K562 (cell line): Measurements from ENCODE around the gene AIFM1.

Experiments
- HLTF ChIP-seq: fragments of 450-650 bp; IDR thresholded peaks from 2 replicates; pipeline ENCODE4 v1.6.1; 2016
- KDM5B ChIP-seq: fragments of 200-600 bp; sonication (generic); IDR thresholded peaks from 2 replicates; pipeline ENCODE4 v1.6.1; 2012; ENCODE audit warnings: low read depth, mild to moderate bottlenecking, moderate library complexity, low read length, control low read depth, inconsistent platforms; ENCODE audit not compliant: insufficient replicate concordance
- MTA1 ChIP-seq: fragments of 450-650 bp; IDR thresholded peaks from 2 replicates; pipeline ENCODE4 v1.6.1; 2017; ENCODE audit warnings: borderline replicate concordance
- NFE2L1 ChIP-seq: fragments of 450-650 bp; IDR thresholded peaks from 2 replicates; pipeline ENCODE4 v1.6.1; 2016; ENCODE audit warnings: missing genetic modification characterization, low read depth, mild to moderate bottlenecking, missing compliant biosample characterization, moderate library complexity, borderline replicate concordance
- ZSCAN29 ChIP-seq: fragments of 450-650 bp; IDR thresholded peaks from 2 replicates; pipeline ENCODE4 v1.6.1; 2017
- ZZZ3 ChIP-seq: fragments of 450-650 bp; IDR thresholded peaks from 2 replicates; pipeline ENCODE4 v1.6.1; 2016; ENCODE audit warnings: antibody characterized with exemption, mild to moderate bottlenecking, moderate library complexity
- TF ChIP-seq, protein P1 (sequence below), 3 experiments: IDR thresholded peaks in 2 of 3; conservative IDR thresholded peaks in 1 of 3; 2 replicates each; pipeline ENCODE4 v1.5.1; 2011 to 2012; ENCODE audit warnings: low read length in 3 of 3, mild to moderate bottlenecking in 3 of 3, control low read depth in 2 of 3, improper control_type of control experiment in 1 of 3, inconsistent platforms in 1 of 3, low read depth in 1 of 3, mixed read lengths in 1 of 3, moderate library complexity in 1 of 3; ENCODE audit not compliant: insufficient read depth in 2 of 3
- TF ChIP-seq, protein P2 (sequence below), 2 experiments: IDR thresholded peaks; 2 replicates each; pipeline ENCODE4 v1.6.1; 2012; ENCODE audit warnings: improper control_type of control experiment in 2 of 2, low read depth in 2 of 2, low read length in 2 of 2, borderline replicate concordance in 1 of 2
- TF ChIP-seq, protein P3 (sequence below): fragments of 250-450 bp; sonication (Bioruptor Pico); IDR thresholded peaks from 2 replicates; pipeline ENCODE4 v1.8.0; 2022; ENCODE audit warnings: inconsistent platforms
- TF ChIP-seq, protein P4 (sequence below): sonication (generic); formaldehyde crosslinking; IDR thresholded peaks from 2 replicates; pipeline ENCODE4 v1.9.0; 2022; ENCODE audit warnings: mild to moderate bottlenecking, missing genetic modification reagents

DNA sequence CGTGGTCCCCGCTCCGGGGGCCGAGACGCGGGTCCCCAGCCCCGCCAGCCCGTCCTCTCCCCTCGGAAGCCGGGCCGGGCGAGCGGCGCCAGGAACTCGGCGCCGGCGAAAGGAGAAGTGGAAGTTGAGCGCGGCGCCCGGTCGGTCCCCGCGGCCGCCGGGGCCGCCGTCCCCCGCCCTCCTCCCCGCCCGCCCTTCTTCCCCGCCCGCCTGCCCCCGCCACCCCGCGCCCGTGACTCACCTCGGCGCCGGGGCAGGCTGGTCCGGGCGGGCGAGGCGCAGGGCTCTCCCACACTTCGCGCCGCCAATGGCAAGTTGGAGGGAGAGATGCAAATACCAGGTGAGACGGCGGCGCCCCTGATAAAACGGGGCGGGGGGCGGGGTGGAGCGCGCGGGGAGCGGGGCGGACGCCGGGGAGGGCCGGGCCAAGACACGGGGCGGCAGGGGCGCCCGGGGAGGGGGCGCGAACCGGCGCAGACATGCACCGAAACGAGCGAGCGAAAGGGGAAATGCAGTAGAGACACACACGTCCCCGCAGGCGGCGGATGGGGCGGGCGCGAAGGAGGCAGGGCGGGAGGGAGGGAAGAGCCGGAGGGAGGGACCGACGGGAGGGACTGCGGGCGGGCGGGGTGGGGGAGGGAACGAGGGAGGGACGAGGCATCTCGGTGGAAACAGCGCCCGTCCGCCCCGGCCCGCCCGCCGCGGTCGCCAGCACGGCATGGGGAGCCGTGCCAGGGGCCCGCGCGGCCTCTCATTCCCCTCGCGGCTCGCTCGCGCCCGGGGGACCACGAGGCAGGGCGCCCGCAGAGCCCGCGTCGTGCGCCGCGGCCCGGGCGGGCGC lies 55.0 kb downstream of the AIFM1 start, which contains the start of gene ELF4:
- TF ChIP-seq, protein P1, sequence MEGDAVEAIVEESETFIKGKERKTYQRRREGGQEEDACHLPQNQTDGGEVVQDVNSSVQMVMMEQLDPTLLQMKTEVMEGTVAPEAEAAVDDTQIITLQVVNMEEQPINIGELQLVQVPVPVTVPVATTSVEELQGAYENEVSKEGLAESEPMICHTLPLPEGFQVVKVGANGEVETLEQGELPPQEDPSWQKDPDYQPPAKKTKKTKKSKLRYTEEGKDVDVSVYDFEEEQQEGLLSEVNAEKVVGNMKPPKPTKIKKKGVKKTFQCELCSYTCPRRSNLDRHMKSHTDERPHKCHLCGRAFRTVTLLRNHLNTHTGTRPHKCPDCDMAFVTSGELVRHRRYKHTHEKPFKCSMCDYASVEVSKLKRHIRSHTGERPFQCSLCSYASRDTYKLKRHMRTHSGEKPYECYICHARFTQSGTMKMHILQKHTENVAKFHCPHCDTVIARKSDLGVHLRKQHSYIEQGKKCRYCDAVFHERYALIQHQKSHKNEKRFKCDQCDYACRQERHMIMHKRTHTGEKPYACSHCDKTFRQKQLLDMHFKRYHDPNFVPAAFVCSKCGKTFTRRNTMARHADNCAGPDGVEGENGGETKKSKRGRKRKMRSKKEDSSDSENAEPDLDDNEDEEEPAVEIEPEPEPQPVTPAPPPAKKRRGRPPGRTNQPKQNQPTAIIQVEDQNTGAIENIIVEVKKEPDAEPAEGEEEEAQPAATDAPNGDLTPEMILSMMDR (IDR thresholded peaks at IDR 0.05 in 2 of 3, conservative IDR thresholded peaks at IDR 0.05 in 1 of 3; ENCODE audit: insufficient read depth in 2 of 3, low read depth in 1 of 3, low read length in 3 of 3) = no peak
- TF ChIP-seq, protein P2, sequence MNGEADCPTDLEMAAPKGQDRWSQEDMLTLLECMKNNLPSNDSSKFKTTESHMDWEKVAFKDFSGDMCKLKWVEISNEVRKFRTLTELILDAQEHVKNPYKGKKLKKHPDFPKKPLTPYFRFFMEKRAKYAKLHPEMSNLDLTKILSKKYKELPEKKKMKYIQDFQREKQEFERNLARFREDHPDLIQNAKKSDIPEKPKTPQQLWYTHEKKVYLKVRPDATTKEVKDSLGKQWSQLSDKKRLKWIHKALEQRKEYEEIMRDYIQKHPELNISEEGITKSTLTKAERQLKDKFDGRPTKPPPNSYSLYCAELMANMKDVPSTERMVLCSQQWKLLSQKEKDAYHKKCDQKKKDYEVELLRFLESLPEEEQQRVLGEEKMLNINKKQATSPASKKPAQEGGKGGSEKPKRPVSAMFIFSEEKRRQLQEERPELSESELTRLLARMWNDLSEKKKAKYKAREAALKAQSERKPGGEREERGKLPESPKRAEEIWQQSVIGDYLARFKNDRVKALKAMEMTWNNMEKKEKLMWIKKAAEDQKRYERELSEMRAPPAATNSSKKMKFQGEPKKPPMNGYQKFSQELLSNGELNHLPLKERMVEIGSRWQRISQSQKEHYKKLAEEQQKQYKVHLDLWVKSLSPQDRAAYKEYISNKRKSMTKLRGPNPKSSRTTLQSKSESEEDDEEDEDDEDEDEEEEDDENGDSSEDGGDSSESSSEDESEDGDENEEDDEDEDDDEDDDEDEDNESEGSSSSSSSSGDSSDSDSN (IDR thresholded peaks at IDR 0.05; ENCODE audit: borderline replicate concordance in 1 of 2, low read depth in 2 of 2, low read length in 2 of 2) = no peak; a peak in 1 of 4 replicates
- TF ChIP-seq NFE2L1 (tag) (no peak), HLTF (no peak), ZZZ3 (no peak), KDM5B (no peak), ZSCAN29 (no peak), MTA1 (no peak)
- TF ChIP-seq, protein P3, sequence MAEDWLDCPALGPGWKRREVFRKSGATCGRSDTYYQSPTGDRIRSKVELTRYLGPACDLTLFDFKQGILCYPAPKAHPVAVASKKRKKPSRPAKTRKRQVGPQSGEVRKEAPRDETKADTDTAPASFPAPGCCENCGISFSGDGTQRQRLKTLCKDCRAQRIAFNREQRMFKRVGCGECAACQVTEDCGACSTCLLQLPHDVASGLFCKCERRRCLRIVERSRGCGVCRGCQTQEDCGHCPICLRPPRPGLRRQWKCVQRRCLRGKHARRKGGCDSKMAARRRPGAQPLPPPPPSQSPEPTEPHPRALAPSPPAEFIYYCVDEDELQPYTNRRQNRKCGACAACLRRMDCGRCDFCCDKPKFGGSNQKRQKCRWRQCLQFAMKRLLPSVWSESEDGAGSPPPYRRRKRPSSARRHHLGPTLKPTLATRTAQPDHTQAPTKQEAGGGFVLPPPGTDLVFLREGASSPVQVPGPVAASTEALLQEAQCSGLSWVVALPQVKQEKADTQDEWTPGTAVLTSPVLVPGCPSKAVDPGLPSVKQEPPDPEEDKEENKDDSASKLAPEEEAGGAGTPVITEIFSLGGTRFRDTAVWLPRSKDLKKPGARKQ = no peak
- TF ChIP-seq, protein P4, sequence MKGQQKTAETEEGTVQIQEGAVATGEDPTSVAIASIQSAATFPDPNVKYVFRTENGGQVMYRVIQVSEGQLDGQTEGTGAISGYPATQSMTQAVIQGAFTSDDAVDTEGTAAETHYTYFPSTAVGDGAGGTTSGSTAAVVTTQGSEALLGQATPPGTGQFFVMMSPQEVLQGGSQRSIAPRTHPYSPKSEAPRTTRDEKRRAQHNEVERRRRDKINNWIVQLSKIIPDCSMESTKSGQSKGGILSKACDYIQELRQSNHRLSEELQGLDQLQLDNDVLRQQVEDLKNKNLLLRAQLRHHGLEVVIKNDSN (CRISPR knock-in tag) = no peak
